HCT116 (cell line): ENCODE measurements around the gene CACNA1C. TPM values are rescaled to one million over a fixed set of nuclear protein-coding genes. Genes with fewer than 3 reads are reported as not detected.

ENCODE experiments used
- ATAC-seq: fragments of 200-7000 bp; cut with Tn5 transposase; 2 replicates; pipeline ENCODE4 v1.9.1; 2020; ENCODE audit warnings: mild to moderate bottlenecking, moderate library complexity
- BruUV-seq: library from RNA; stranded (reverse); fragments of 400-500 nt; replicated peaks from 2 replicates; lab custom pipeline; 2021; lab: Mats Ljungman, UMichigan
- CTCF ChIA-PET: fragments of 300-600 bp; sonication (Branson Sonifier 250); formaldehyde crosslinking; loops from one replicate; lab custom pipeline; 2021; ENCODE audit warnings: antibody characterized with exemption; lab: Charles Lee
- POLR2A ChIA-PET: fragments of 300-600, 350-600 bp; sonication (Branson Sonifier 250); formaldehyde crosslinking; loops from one replicate; lab custom pipeline; 2021; ENCODE audit warnings: antibody characterized with exemption; lab: Charles Lee
- RAD21 ChIA-PET, 2 experiments: fragments of 300-600 bp; sonication (Branson Sonifier 250); formaldehyde crosslinking; loops; one replicate each; lab custom pipeline; 2023; ENCODE audit warnings: low total read pairs in 2 of 2; ENCODE audit not compliant: uncharacterized antibody in 2 of 2, unreplicated experiment in 2 of 2, low non-redundant PET in 1 of 2; lab: Charles Lee
- DNase-seq: peaks from one replicate; pipeline ENCODE4 v3.0.0-alpha.2; 2010; ENCODE audit warnings: low read depth, low spot score
- H2AFZ ChIP-seq: fragments of 200-600 bp; shearing (Covaris generic), sonication (generic); 2 replicates; pipeline ENCODE4 v1.6.1; 2017; ENCODE audit warnings: low read depth, mixed run types, mixed read lengths, antibody characterized with exemption, low read length; ENCODE audit not compliant: poor library complexity, severe bottlenecking
- H3K27ac ChIP-seq: 2 replicates; pipeline ENCODE4 v1.5.1; 2012; ENCODE audit warnings: low read depth, low read length
- H3K27me3 ChIP-seq: fragments of 200-600 bp; sonication (generic); 2 replicates; pipeline ENCODE4 v1.6.1; 2016; ENCODE audit warnings: mixed run types, low read length, mixed read lengths; ENCODE audit not compliant: insufficient read depth
- H3K36me3 ChIP-seq, 2 experiments: fragments of 200-500 bp in 1 of 2; fragments of 200-600 bp in 1 of 2; sonication (Bioruptor generic) in 1 of 2; sonication (generic) in 1 of 2; 2 replicates each; pipeline versions ENCODE4 v1.5.1 to v1.6.1; 2014 to 2016; ENCODE audit warnings: low read length in 2 of 2, inconsistent platforms in 1 of 2, mixed read lengths in 1 of 2, mixed run types in 1 of 2; ENCODE audit not compliant: insufficient read depth in 2 of 2, control insufficient read depth in 1 of 2
- H3K4me1 ChIP-seq, 2 experiments: fragments of 200-600 bp in 1 of 2; sonication (generic) in 1 of 2; 2 replicates each; pipeline versions ENCODE4 v1.5.1 to v1.6.1; 2012 to 2017; ENCODE audit warnings: low read length in 2 of 2, inconsistent platforms in 1 of 2, mild to moderate bottlenecking in 1 of 2, mixed read lengths in 1 of 2, mixed run types in 1 of 2, moderate library complexity in 1 of 2; ENCODE audit not compliant: insufficient read depth in 2 of 2, control insufficient read depth in 1 of 2
- H3K4me2 ChIP-seq: fragments of 200-600 bp; sonication (generic); 2 replicates; pipeline ENCODE4 v1.6.1; 2017; ENCODE audit warnings: mixed run types, low read length, mixed read lengths
- H3K4me3 ChIP-seq, 2 experiments: fragments of 200-600 bp in 1 of 2; sonication (generic) in 1 of 2; replicated peaks in 1 of 2; 2 replicates each; pipeline ENCODE4 v1.5.1; 2011 to 2016; ENCODE audit warnings: low read length in 2 of 2, control low read depth in 1 of 2, low read depth in 1 of 2, mild to moderate bottlenecking in 1 of 2, mixed read lengths in 1 of 2, mixed run types in 1 of 2
- H3K79me2 ChIP-seq: fragments of 200-600 bp; sonication (generic); 2 replicates; pipeline ENCODE4 v1.6.1; 2017; ENCODE audit warnings: mild to moderate bottlenecking, mixed run types, low read length, moderate library complexity, mixed read lengths; ENCODE audit not compliant: insufficient read depth
- H3K9ac ChIP-seq: fragments of 200-600 bp; sonication (generic); 2 replicates; pipeline ENCODE4 v1.6.1; 2016; ENCODE audit warnings: low read length, mixed read lengths
- H3K9me2 ChIP-seq: fragments of 200-600 bp; sonication (generic), shearing (Covaris generic); 2 replicates; pipeline ENCODE4 v1.6.1; 2017; ENCODE audit warnings: mixed run types, mild to moderate bottlenecking, moderate library complexity; ENCODE audit not compliant: insufficient read depth
- H3K9me3 ChIP-seq, 2 experiments: fragments of 200-500 bp in 1 of 2; fragments of 200-600 bp in 1 of 2; sonication (Bioruptor generic) in 1 of 2; sonication (generic) in 1 of 2; 2 replicates each; pipeline ENCODE4 v1.6.1; 2014 to 2017; ENCODE audit warnings: low read length in 2 of 2, mixed read lengths in 2 of 2, inconsistent platforms in 1 of 2, low read depth in 1 of 2, mild to moderate bottlenecking in 1 of 2, mixed run types in 1 of 2, moderate library complexity in 1 of 2; ENCODE audit not compliant: control insufficient read depth in 1 of 2, insufficient read depth in 1 of 2
- H4K20me1 ChIP-seq: fragments of 200-600 bp; sonication (generic), shearing (Covaris generic); 2 replicates; pipeline ENCODE4 v1.6.1; 2017; ENCODE audit warnings: mixed run types, mild to moderate bottlenecking, moderate library complexity; ENCODE audit not compliant: insufficient read depth
- ATF3 ChIP-seq: IDR thresholded peaks from 2 replicates; pipeline ENCODE4 v1.6.1; 2012
- CTCF ChIP-seq, 3 experiments: fragments of 200-600 bp in 1 of 3; sonication (generic) in 1 of 3; IDR thresholded peaks in 2 of 3; conservative IDR thresholded peaks in 1 of 3; 2 replicates each; pipeline ENCODE4 v1.5.1; 2012 to 2017; ENCODE audit warnings: low read depth in 2 of 3, low read length in 2 of 3, antibody characterized with exemption in 1 of 3, borderline replicate concordance in 1 of 3, control low read depth in 1 of 3, mild to moderate bottlenecking in 1 of 3, mixed read lengths in 1 of 3, mixed run types in 1 of 3, moderate library complexity in 1 of 3; ENCODE audit not compliant: insufficient read depth in 1 of 3
- EZH2phosphoT487 ChIP-seq: fragments of 200-600 bp; IDR thresholded peaks from 2 replicates; pipeline ENCODE4 v1.6.1; 2018; ENCODE audit warnings: antibody characterized with exemption, borderline replicate concordance
- JUND ChIP-seq: IDR thresholded peaks from 2 replicates; pipeline ENCODE4 v1.6.1; 2012
- MAX ChIP-seq: IDR thresholded peaks from 2 replicates; pipeline ENCODE4 v1.6.1; 2012
- POLR2A ChIP-seq: IDR thresholded peaks from 2 replicates; pipeline ENCODE4 v1.7.0; 2011; ENCODE audit warnings: borderline replicate concordance; ENCODE audit not compliant: insufficient read depth, insufficient read length; ENCODE audit errors: extremely low read depth
- POLR2AphosphoS5 ChIP-seq: IDR thresholded peaks from 2 replicates; pipeline ENCODE4 v1.6.1; 2011; ENCODE audit warnings: mild to moderate bottlenecking, low read depth, low read length, moderate library complexity
- REST ChIP-seq: IDR thresholded peaks from 2 replicates; pipeline ENCODE4 v1.6.1; 2012; ENCODE audit warnings: low read depth
- SRF ChIP-seq: IDR thresholded peaks from 2 replicates; pipeline ENCODE4 v1.6.1; 2012; ENCODE audit warnings: low read depth
- ZBTB33 ChIP-seq: IDR thresholded peaks from 2 replicates; pipeline ENCODE4 v1.6.1; 2011; ENCODE audit warnings: mild to moderate bottlenecking, low read length, moderate library complexity; ENCODE audit not compliant: insufficient replicate concordance; ENCODE audit errors: extremely low read depth
- ZNF274 ChIP-seq: fragments of 200-500 bp; sonication (Bioruptor generic); IDR thresholded peaks from 2 replicates; pipeline ENCODE4 v1.6.1; 2014; ENCODE audit warnings: mild to moderate bottlenecking, low read depth, low read length, inconsistent platforms
- intact Hi-C: fragments of 100-400 bp; cut with micrococcal nuclease; formaldehyde crosslinking; loops from 2 replicates; pipeline ENCODE4 v1.10.0; 2022
- total RNA-seq: library from RNA; stranded (reverse); gene quantifications from one replicate; pipeline ENCODE4 v1.2.1, GENCODE V29; 2021; ENCODE audit not compliant: unreplicated experiment

Gene CACNA1C
- total RNA-seq, 1 experiment from 2014 or later, result 0.05 TPM

- TF ChIP-seq CTCF (IDR thresholded peaks at IDR 0.05 in 2 of 3, conservative IDR thresholded peaks at IDR 0.05 in 1 of 3; ENCODE audit: borderline replicate concordance in 1 of 3, insufficient read depth in 1 of 3, low read depth in 2 of 3, low read length in 2 of 3) (no peak), ATF3 (no peak), POLR2AphosphoS5 (no peak), MAX (no peak), ZNF274 (no peak), SRF (no peak), POLR2A (no peak), EZH2phosphoT487 (no peak), JUND (no peak), ZBTB33 (no peak), REST (no peak)
- no peaks in the 10 kb centered on the region for H3K9me2 ChIP-seq
- intact Hi-C loops, result no loop called here
- no peak for DNase-seq
- H3K9me3 ChIP-seq, result no peaks in the 10 kb centered on the region
- H3K79me2 ChIP-seq, result no peaks in the 10 kb centered on the region
- ChIA-PET POLR2A (no interaction called here), RAD21 (no interaction called here), CTCF (no interaction called here)
- H2AFZ ChIP-seq, result no peak overlapping the region
- no peak overlapping the region for H3K27ac ChIP-seq
- ATAC-seq, result no peak
- no TSS peak for BruUV-seq
- H3K4me2 ChIP-seq, result no peak overlapping the region
- H4K20me1 ChIP-seq, result no peaks in the 10 kb centered on the region
- H3K4me3 ChIP-seq, result no peak overlapping the region
- H3K4me1 ChIP-seq, result no peaks in the 10 kb centered on the region
- no peaks in the 10 kb centered on the region for H3K27me3 ChIP-seq
- no peak overlapping the region for H3K9ac ChIP-seq
- no peaks in the 10 kb centered on the region for H3K36me3 ChIP-seq
Measured at GRCh38 chr12:2376908-2377657, 324.3 kb downstream of the CACNA1C start.
